ENCODE measurements around the gene SV2C. TPM values are rescaled to one million over a fixed set of nuclear protein-coding genes. Genes with fewer than 3 reads are reported as not detected.

Gene SV2C
- total RNA-seq, 1 donor from 2014 or later = not detected

- Mint-ChIP-seq H3K4me1 (ENCODE audit: unreplicated experiment) (peaks cover 14% of the 10 kb centered on the region), H3K27me3 (ENCODE audit: unreplicated experiment) (no peaks in the 10 kb centered on the region), H3K27ac (ENCODE audit: unreplicated experiment) (no peak overlapping the region), H3K9me3 (ENCODE audit: unreplicated experiment) (no peaks in the 10 kb centered on the region), H3K36me3 (ENCODE audit: unreplicated experiment) (no peaks in the 10 kb centered on the region), H3K4me3 (ENCODE audit: unreplicated experiment) (no peak overlapping the region)
- TF ChIP-seq CTCF (IDR thresholded peaks at IDR 0.05) = no peak
- no peak for DNase-seq (ENCODE audit: extremely low spot score, unreplicated experiment)
Observed at GRCh38 chr5:76376148-76376865, 293.1 kb downstream of the SV2C start.

DNA sequence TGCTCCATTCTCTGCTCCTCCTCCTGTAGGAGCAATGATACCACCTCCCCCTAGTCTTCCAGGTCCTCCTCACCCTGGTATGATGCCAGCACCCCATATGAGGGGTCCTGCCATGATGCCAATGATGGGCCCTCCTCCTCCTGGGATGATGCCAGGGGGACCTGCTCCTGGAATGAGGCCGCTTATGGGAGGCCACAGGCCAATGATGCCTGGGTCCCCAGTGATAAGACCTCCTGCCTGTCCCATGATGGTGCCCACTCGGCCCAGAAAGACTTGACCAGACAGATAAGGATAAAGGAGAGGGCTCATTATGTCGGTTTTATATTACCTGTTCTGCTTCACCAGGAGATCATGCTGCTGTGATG is 293.7 kb downstream of the SV2C start:
- Mint-ChIP-seq H3K27ac (ENCODE audit: unreplicated experiment) (no peak overlapping the region), H3K4me3 (ENCODE audit: unreplicated experiment) (no peak overlapping the region), H3K4me1 (ENCODE audit: unreplicated experiment) (peaks cover 14% of the 10 kb centered on the region), H3K36me3 (ENCODE audit: unreplicated experiment) (no peaks in the 10 kb centered on the region), H3K27me3 (ENCODE audit: unreplicated experiment) (no peaks in the 10 kb centered on the region), H3K9me3 (ENCODE audit: unreplicated experiment) (no peaks in the 10 kb centered on the region)
- no peak for TF ChIP-seq CTCF (IDR thresholded peaks at IDR 0.05)
- no peak for DNase-seq (ENCODE audit: extremely low spot score, unreplicated experiment)

DNA sequence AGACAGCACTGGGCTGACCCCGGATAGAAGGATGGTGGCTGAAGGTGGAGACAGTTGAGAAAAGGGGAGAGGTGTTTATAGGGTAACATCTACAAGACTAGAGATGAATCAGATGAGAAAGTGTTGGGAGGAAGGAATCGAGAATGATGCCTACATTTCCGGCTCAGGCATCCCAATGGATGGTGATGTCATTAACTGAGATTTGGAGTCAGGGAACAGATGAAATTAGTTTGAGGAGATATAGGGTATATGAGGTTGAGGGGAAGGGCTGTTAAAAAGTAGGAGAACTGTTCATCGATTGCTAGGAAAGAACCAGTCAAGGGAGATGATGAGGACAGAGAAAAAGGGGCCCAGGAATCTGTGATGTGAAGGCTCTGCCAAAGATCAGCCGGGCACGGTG is 295.2 kb downstream of the SV2C start:
- DNase-seq (ENCODE audit: extremely low spot score, unreplicated experiment) = no peak
- no peaks in the 10 kb centered on the region for H3K27me3 Mint-ChIP-seq (ENCODE audit: unreplicated experiment)
- no peak overlapping the region for H3K4me3 Mint-ChIP-seq (ENCODE audit: unreplicated experiment)
- H3K4me1 Mint-ChIP-seq (ENCODE audit: unreplicated experiment) = peaks cover 3% of the 10 kb centered on the region
- H3K36me3 Mint-ChIP-seq (ENCODE audit: unreplicated experiment) = no peaks in the 10 kb centered on the region
- no peak for TF ChIP-seq CTCF (IDR thresholded peaks at IDR 0.05)
- no peaks in the 10 kb centered on the region for H3K9me3 Mint-ChIP-seq (ENCODE audit: unreplicated experiment)
- no peak overlapping the region for H3K27ac Mint-ChIP-seq (ENCODE audit: unreplicated experiment)

DNA sequence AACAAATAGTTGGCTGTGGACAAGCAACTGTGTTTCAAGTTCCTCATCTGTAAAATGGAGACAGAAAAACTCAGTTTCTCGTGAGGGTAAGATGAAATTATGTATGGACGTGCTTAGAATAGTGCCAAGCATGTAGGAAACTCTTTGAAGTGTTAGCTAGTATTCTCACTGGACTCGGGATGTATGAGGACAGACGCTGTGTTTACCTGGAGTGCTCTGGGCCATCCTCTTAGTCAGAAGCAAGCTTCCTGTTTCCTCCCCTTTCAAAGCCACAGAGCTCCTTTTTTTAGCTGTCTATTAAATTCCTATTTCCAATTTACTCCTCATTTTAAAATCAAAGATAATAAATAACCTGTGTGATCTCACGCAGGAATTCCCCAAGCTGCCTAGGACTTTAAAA is 296.1 kb downstream of the SV2C start:
- no peaks in the 10 kb centered on the region for H3K9me3 Mint-ChIP-seq (ENCODE audit: unreplicated experiment)
- no peak overlapping the region for H3K4me3 Mint-ChIP-seq (ENCODE audit: unreplicated experiment)
- no peaks in the 10 kb centered on the region for H3K36me3 Mint-ChIP-seq (ENCODE audit: unreplicated experiment)
- no peaks in the 10 kb centered on the region for H3K27me3 Mint-ChIP-seq (ENCODE audit: unreplicated experiment)
- H3K4me1 Mint-ChIP-seq (ENCODE audit: unreplicated experiment) = peaks cover 3% of the 10 kb centered on the region
- no peak overlapping the region for H3K27ac Mint-ChIP-seq (ENCODE audit: unreplicated experiment)
- TF ChIP-seq CTCF (IDR thresholded peaks at IDR 0.05) = no peak
- no peak for DNase-seq (ENCODE audit: extremely low spot score, unreplicated experiment)

DNA sequence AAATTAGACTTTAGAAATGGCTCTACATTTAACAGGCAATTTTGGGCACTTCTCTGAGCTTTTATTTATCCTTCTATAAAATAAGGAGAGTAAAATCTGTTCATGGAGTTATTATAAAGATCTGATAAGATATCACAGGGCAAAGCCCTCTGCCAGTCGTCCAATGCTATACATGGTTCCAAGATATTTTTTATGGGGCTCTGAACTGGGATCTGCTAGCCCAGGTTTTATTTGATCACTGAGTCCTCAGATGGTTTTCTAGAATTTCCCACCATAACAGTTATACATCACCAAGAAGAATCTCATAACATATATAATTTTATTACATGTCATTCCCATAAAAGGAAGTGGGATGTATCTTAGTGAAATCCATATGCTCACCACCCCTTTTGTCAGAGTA is 296.7 kb downstream of the SV2C start:
- Mint-ChIP-seq H3K4me3 (ENCODE audit: unreplicated experiment) (no peak overlapping the region), H3K9me3 (ENCODE audit: unreplicated experiment) (no peaks in the 10 kb centered on the region), H3K4me1 (ENCODE audit: unreplicated experiment) (peaks cover 3% of the 10 kb centered on the region), H3K36me3 (ENCODE audit: unreplicated experiment) (no peaks in the 10 kb centered on the region), H3K27ac (ENCODE audit: unreplicated experiment) (no peak overlapping the region), H3K27me3 (ENCODE audit: unreplicated experiment) (no peaks in the 10 kb centered on the region)
- TF ChIP-seq CTCF (IDR thresholded peaks at IDR 0.05) = no peak
- no peak for DNase-seq (ENCODE audit: extremely low spot score, unreplicated experiment)
